Measurements from ENCODE around the gene GOLPH3.

GOLPH3 gene

GRCh38 chr5:32206509-32207354, 32.6 kb upstream of the GOLPH3 start:
- TF ChIP-seq CTCF (IDR thresholded peaks at IDR 0.05; ENCODE audit: low read depth, low read length, missing control alignments): no peak
- H3K4me3 ChIP-seq (replicated peaks; ENCODE audit: low read depth, low read length): no peak overlapping the region
- DNase-seq (ENCODE audit: extremely low read depth, low read depth): no peak

- no peak for DNase-seq (ENCODE audit: extremely low read depth, low read depth)
- no peak for TF ChIP-seq CTCF (IDR thresholded peaks at IDR 0.05; ENCODE audit: low read depth, low read length, missing control alignments)
- H3K4me3 ChIP-seq (replicated peaks; ENCODE audit: low read depth, low read length): no peak overlapping the region
Measured at GRCh38 chr5:32206053-32206452, 31.9 kb upstream of the GOLPH3 start.

- DNase-seq (ENCODE audit: extremely low read depth, low read depth): no peak
- TF ChIP-seq CTCF (IDR thresholded peaks at IDR 0.05; ENCODE audit: low read depth, low read length, missing control alignments): no peak
Measured at GRCh38 chr5:32202394-32202793, 28.3 kb upstream of the GOLPH3 start.

GRCh38 chr5:32201122-32201753, 27.1 kb upstream of the GOLPH3 start:
- no peak overlapping the region for H3K4me3 ChIP-seq (replicated peaks; ENCODE audit: low read depth, low read length)
- no peak for DNase-seq (ENCODE audit: extremely low read depth, low read depth)
- TF ChIP-seq CTCF (IDR thresholded peaks at IDR 0.05; ENCODE audit: low read depth, low read length, missing control alignments): no peak

More at GRCh38 chr5:32202394-32202793, 28.3 kb upstream of the GOLPH3 start:
- H3K4me3 ChIP-seq (replicated peaks; ENCODE audit: low read depth, low read length): no peak overlapping the region

GRCh38 chr5:32197032-32197431, 22.9 kb upstream of the GOLPH3 start:
- no peak for DNase-seq (ENCODE audit: extremely low read depth, low read depth)
- no peak for TF ChIP-seq CTCF (IDR thresholded peaks at IDR 0.05; ENCODE audit: low read depth, low read length, missing control alignments)
- no peak overlapping the region for H3K4me3 ChIP-seq (replicated peaks; ENCODE audit: low read depth, low read length)

- no peak for TF ChIP-seq CTCF (IDR thresholded peaks at IDR 0.05; ENCODE audit: low read depth, low read length, missing control alignments)
- DNase-seq (ENCODE audit: extremely low read depth, low read depth): no peak
- H3K4me3 ChIP-seq (replicated peaks; ENCODE audit: low read depth, low read length): no peak overlapping the region
Measured at GRCh38 chr5:32195265-32195664, 21.1 kb upstream of the GOLPH3 start.

Measured in HFF-Myc (cell line).